HEK293 (cell line): ENCODE results near the gene CORO7.

Experiments used
- GFI1B ChIP-seq: fragments of 450-650 bp; formaldehyde crosslinking; IDR thresholded peaks from 2 replicates; pipeline ENCODE4 v1.5.1; 2016; ENCODE audit warnings: missing biosample characterization, missing genetic modification characterization
- GLIS1 ChIP-seq: fragments of 450-650 bp; formaldehyde crosslinking; IDR thresholded peaks from 2 replicates; pipeline ENCODE4 v1.5.1; 2016; ENCODE audit warnings: missing biosample characterization, missing genetic modification characterization
- HOXA7 ChIP-seq: sonication (generic); formaldehyde crosslinking; IDR thresholded peaks from 2 replicates; pipeline ENCODE4 v1.8.1; 2022; ENCODE audit warnings: missing genetic modification reagents, borderline replicate concordance
- KLF7 ChIP-seq: fragments of 450-650 bp; formaldehyde crosslinking; IDR thresholded peaks from 2 replicates; pipeline ENCODE4 v1.5.1; 2016; ENCODE audit warnings: missing biosample characterization, missing genetic modification characterization, borderline replicate concordance
- REPIN1 ChIP-seq: fragments of 450-650 bp; formaldehyde crosslinking; IDR thresholded peaks from 2 replicates; pipeline ENCODE4 v1.5.1; 2017; ENCODE audit warnings: missing biosample characterization, missing genetic modification characterization, low read depth
- SCRT1 ChIP-seq: fragments of 450-650 bp; formaldehyde crosslinking; IDR thresholded peaks from 2 replicates; pipeline ENCODE4 v1.5.1; 2016; ENCODE audit warnings: missing biosample characterization, missing genetic modification characterization, borderline replicate concordance
- SP7 ChIP-seq: fragments of 450-650 bp; formaldehyde crosslinking; IDR thresholded peaks from 2 replicates; pipeline ENCODE4 v1.5.1; 2016; ENCODE audit warnings: missing biosample characterization, missing genetic modification characterization
- ZBTB17 ChIP-seq: fragments of 450-650 bp; formaldehyde crosslinking; IDR thresholded peaks from 2 replicates; pipeline ENCODE4 v1.5.1; 2016; ENCODE audit warnings: missing biosample characterization, missing genetic modification characterization
- ZBTB20 ChIP-seq: fragments of 450-650 bp; formaldehyde crosslinking; IDR thresholded peaks from 2 replicates; pipeline ENCODE4 v1.5.1; 2016; ENCODE audit warnings: missing biosample characterization, missing genetic modification characterization
- ZBTB48 ChIP-seq: fragments of 450-650 bp; formaldehyde crosslinking; IDR thresholded peaks from 2 replicates; pipeline ENCODE4 v1.5.1; 2016; ENCODE audit warnings: missing biosample characterization, missing genetic modification characterization
- ZNF132 ChIP-seq: fragments of 450-650 bp; formaldehyde crosslinking; IDR thresholded peaks from 2 replicates; pipeline ENCODE4 v1.5.1; 2017; ENCODE audit warnings: missing biosample characterization, missing genetic modification characterization, borderline replicate concordance
- ZNF169 ChIP-seq: fragments of 450-650 bp; formaldehyde crosslinking; IDR thresholded peaks from 2 replicates; pipeline ENCODE4 v1.5.1; 2016; ENCODE audit warnings: missing biosample characterization, missing genetic modification characterization
- ZNF202 ChIP-seq: fragments of 450-650 bp; formaldehyde crosslinking; IDR thresholded peaks from 2 replicates; pipeline ENCODE4 v1.5.1; 2016; ENCODE audit warnings: missing biosample characterization, missing genetic modification characterization, borderline replicate concordance
- ZNF24 ChIP-seq: fragments of 450-650 bp; formaldehyde crosslinking; IDR thresholded peaks from 2 replicates; pipeline ENCODE4 v1.5.1; 2016; ENCODE audit warnings: missing biosample characterization, missing genetic modification characterization
- ZNF311 ChIP-seq: fragments of 450-650 bp; formaldehyde crosslinking; IDR thresholded peaks from 2 replicates; pipeline ENCODE4 v1.5.1; 2017; ENCODE audit warnings: missing biosample characterization, missing genetic modification characterization, borderline replicate concordance
- ZNF354C ChIP-seq: fragments of 450-650 bp; formaldehyde crosslinking; IDR thresholded peaks from 2 replicates; pipeline ENCODE4 v1.5.1; 2016; ENCODE audit warnings: missing biosample characterization, missing genetic modification characterization, low read depth, borderline replicate concordance
- ZNF37A ChIP-seq: fragments of 450-650 bp; IDR thresholded peaks from 2 replicates; pipeline ENCODE4 v1.5.1; 2018; ENCODE audit warnings: missing biosample characterization, missing genetic modification characterization
- ZNF404 ChIP-seq: fragments of 450-650 bp; formaldehyde crosslinking; IDR thresholded peaks from 2 replicates; pipeline ENCODE4 v1.5.1; 2017; ENCODE audit warnings: missing biosample characterization, missing genetic modification characterization
- ZNF624 ChIP-seq: fragments of 450-650 bp; formaldehyde crosslinking; IDR thresholded peaks from 2 replicates; pipeline ENCODE4 v1.5.1; 2017; ENCODE audit warnings: missing biosample characterization, missing genetic modification characterization
- ZNF677 ChIP-seq: fragments of 450-650 bp; IDR thresholded peaks from 2 replicates; pipeline ENCODE4 v1.5.0; 2018; ENCODE audit warnings: missing biosample characterization, mild to moderate bottlenecking, missing genetic modification characterization, moderate library complexity
- ZNF701 ChIP-seq: fragments of 450-650 bp; formaldehyde crosslinking; IDR thresholded peaks from 2 replicates; pipeline ENCODE4 v1.5.1; 2016; ENCODE audit warnings: missing biosample characterization, missing genetic modification characterization
- ZNF777 ChIP-seq: fragments of 450-650 bp; formaldehyde crosslinking; IDR thresholded peaks from 2 replicates; pipeline ENCODE4 v1.5.1; 2017; ENCODE audit warnings: missing biosample characterization, missing genetic modification characterization, borderline replicate concordance
- ZNF785 ChIP-seq: fragments of 450-650 bp; formaldehyde crosslinking; IDR thresholded peaks from 2 replicates; pipeline ENCODE4 v1.5.1; 2016; ENCODE audit warnings: missing biosample characterization, missing genetic modification characterization
- TF ChIP-seq, protein P1 (sequence below): fragments of 450-650 bp; formaldehyde crosslinking; IDR thresholded peaks from 2 replicates; pipeline ENCODE4 v1.5.1; 2016; ENCODE audit warnings: missing biosample characterization, missing genetic modification characterization
- TF ChIP-seq, protein P2 (sequence below): fragments of 450-650 bp; formaldehyde crosslinking; IDR thresholded peaks from 2 replicates; pipeline ENCODE4 v1.5.1; 2017; ENCODE audit warnings: missing biosample characterization, mild to moderate bottlenecking, missing genetic modification characterization, moderate library complexity
- TF ChIP-seq, protein P3 (sequence below): fragments of 450-650 bp; formaldehyde crosslinking; IDR thresholded peaks from 2 replicates; pipeline ENCODE4 v1.5.1; 2016; ENCODE audit warnings: missing biosample characterization, missing genetic modification characterization

The CORO7 gene

DNA sequence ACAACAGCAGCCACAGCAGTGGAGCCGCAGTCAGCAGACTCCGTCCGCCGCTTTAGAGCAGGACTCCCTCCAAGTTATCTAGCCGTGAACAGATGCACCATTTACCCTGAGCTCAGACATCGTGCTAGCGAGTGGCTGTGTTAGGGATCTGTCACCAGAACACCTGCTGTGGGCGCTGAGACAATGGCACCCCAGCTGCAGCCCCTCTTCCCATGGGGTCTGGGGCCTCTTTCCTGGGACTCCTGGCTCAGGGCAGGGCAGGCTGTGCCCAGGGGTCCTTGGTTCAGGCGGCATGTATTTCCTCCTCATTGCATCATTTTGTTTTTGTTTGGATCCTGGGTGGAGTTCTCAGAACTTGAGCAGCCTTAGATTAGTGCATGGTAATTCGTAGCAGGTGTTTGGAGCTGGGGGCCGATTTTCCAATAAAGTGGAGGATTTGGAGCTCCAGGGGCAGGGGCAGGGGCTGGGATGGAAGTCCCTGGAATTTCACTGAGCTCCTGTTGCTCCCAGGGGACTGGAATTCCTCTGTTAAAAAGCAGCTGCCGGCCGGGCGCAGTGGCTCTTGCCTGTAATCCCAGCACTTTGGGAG is 34.6 kb upstream of the CORO7 start (continued):
- TF ChIP-seq ZBTB17 (tag by site-specific recombination) (peak; percentile 70), ZBTB48 (peak; percentile 55; the same call in 1 of the 2 replicates), ZNF37A (tag by site-specific recombination) (no peak), ZNF311 (no peak), ZNF202 (tag by site-specific recombination) (no peak), REPIN1 (tag by site-specific recombination) (no peak), ZNF404 (tag by site-specific recombination) (no peak), GLIS1 (tag by site-specific recombination) (no peak), HOXA7 (CRISPR knock-in tag) (no peak), ZBTB20 (peak; percentile 70), ZNF169 (tag by site-specific recombination) (no peak), SP7 (tag by site-specific recombination) (no peak), ZNF701 (tag by site-specific recombination) (no peak), GFI1B (tag by site-specific recombination) (no peak), SCRT1 (tag by site-specific recombination) (no peak), ZNF354C (tag by site-specific recombination) (no peak), ZNF677 (tag by site-specific recombination) (no peak), ZNF624 (tag by site-specific recombination) (no peak), ZNF785 (tag by site-specific recombination) (no peak), ZNF132 (tag by site-specific recombination) (no peak), ZNF777 (tag by site-specific recombination) (no peak), ZNF24 (tag by site-specific recombination) (no peak), KLF7 (no peak)
- TF ChIP-seq, protein P1, sequence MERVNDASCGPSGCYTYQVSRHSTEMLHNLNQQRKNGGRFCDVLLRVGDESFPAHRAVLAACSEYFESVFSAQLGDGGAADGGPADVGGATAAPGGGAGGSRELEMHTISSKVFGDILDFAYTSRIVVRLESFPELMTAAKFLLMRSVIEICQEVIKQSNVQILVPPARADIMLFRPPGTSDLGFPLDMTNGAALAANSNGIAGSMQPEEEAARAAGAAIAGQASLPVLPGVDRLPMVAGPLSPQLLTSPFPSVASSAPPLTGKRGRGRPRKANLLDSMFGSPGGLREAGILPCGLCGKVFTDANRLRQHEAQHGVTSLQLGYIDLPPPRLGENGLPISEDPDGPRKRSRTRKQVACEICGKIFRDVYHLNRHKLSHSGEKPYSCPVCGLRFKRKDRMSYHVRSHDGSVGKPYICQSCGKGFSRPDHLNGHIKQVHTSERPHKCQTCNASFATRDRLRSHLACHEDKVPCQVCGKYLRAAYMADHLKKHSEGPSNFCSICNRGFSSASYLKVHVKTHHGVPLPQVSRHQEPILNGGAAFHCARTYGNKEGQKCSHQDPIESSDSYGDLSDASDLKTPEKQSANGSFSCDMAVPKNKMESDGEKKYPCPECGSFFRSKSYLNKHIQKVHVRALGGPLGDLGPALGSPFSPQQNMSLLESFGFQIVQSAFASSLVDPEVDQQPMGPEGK (tag by site-specific recombination): peak; percentile 47
- TF ChIP-seq, protein P2, sequence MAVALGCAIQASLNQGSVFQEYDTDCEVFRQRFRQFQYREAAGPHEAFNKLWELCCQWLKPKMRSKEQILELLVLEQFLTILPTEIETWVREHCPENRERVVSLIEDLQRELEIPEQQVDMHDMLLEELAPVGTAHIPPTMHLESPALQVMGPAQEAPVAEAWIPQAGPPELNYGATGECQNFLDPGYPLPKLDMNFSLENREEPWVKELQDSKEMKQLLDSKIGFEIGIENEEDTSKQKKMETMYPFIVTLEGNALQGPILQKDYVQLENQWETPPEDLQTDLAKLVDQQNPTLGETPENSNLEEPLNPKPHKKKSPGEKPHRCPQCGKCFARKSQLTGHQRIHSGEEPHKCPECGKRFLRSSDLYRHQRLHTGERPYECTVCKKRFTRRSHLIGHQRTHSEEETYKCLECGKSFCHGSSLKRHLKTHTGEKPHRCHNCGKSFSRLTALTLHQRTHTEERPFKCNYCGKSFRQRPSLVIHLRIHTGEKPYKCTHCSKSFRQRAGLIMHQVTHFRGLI (tag by site-specific recombination): no peak
- TF ChIP-seq, protein P3, sequence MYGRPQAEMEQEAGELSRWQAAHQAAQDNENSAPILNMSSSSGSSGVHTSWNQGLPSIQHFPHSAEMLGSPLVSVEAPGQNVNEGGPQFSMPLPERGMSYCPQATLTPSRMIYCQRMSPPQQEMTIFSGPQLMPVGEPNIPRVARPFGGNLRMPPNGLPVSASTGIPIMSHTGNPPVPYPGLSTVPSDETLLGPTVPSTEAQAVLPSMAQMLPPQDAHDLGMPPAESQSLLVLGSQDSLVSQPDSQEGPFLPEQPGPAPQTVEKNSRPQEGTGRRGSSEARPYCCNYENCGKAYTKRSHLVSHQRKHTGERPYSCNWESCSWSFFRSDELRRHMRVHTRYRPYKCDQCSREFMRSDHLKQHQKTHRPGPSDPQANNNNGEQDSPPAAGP (tag by site-specific recombination): no peak
